Activated T-helper 1 cell treated with anti-CD3 and anti-CD28 coated beads, Interleukin-12 subunit alpha, Interleukin-12 subunit beta, Interleukin-2, Interleukin-4 antibody, amounts not matched to agents 30 ng/mL and 10 ng/mL and 1 ng/mL, durations not matched to agents 14 hours and 24 hours and 36 hours (primary cell): ENCODE data around the gene MAN1B1. TPM values are rescaled to one million over a fixed set of nuclear protein-coding genes. Genes with fewer than 3 reads are reported as not detected.
"Not testable (repeated sequence)": the region's sequence is repeated elsewhere in the genome, so short reads cannot be mapped to it uniquely, and the experiment has no call there.

Source experiments
- DNase-seq: peaks from one replicate; pipeline ENCODE4 v3.0.0; 2021; ENCODE audit warnings: low spot score
- H3K27ac Mint-ChIP-seq: one replicate; pipeline ENCODE4 v1.8.0; 2021; ENCODE audit warnings: mild to moderate bottlenecking, mixed read lengths
- H3K27me3 Mint-ChIP-seq: one replicate; pipeline ENCODE4 v1.8.0; 2022; ENCODE audit warnings: mild to moderate bottlenecking, moderate library complexity, mixed read lengths; ENCODE audit not compliant: insufficient read depth
- H3K36me3 Mint-ChIP-seq: one replicate; pipeline ENCODE4 v1.8.0; 2021; ENCODE audit warnings: low read depth, mixed read lengths
- H3K4me1 Mint-ChIP-seq: one replicate; pipeline ENCODE4 v1.8.0; 2021; ENCODE audit warnings: low read depth, mixed read lengths
- H3K4me3 Mint-ChIP-seq: one replicate; pipeline ENCODE4 v1.8.0; 2021; ENCODE audit warnings: mild to moderate bottlenecking, moderate library complexity, mixed read lengths
- H3K9me3 Mint-ChIP-seq: one replicate; pipeline ENCODE4 v1.8.0; 2021; ENCODE audit warnings: mixed read lengths
- intact Hi-C: fragments of 100-400 bp; cut with micrococcal nuclease; formaldehyde crosslinking; loops from one replicate; pipeline ENCODE4 v1.15.1; 2024
- total RNA-seq: library from RNA; stranded (reverse); gene quantifications from 2 replicates; pipeline ENCODE4 v1.2.3, GENCODE V29; 2022

The MAN1B1 gene
- total RNA-seq, 1 donor from 2014 or later, result 53.6 TPM

DNA sequence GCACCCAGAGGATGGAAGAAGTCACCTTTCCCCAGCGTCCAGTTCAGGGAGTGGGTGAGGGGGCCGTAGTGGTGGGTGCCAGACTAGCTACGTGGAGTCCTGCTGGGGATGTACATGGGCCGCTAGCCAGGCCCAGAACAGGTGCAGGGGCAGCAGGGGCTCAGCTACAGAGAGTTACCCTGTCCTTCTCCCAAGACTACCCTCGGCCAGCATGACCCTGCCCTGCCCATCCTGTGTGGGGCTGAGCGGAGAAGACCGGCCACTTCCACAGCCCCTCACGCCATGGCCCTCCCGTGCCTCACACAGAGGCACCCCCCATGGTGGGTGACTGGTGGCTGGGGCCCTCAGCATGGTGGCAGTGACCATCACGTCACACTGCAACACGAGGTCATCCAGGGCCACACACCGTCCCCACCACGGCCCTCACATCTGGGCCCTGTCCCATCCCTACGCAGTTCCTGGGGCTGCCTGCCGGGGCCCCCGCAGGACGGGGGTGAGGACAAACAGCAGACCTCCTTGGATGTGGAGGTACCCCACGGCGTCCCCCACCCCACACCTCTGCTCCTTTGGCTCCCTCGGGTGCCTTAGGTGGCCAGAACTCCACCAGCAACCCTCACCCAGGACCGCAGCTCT, 28.7 kb downstream of the MAN1B1 start:
- Mint-ChIP-seq H3K27ac (no peak overlapping the region), H3K36me3 (peaks cover 9% of the 10 kb centered on the region), H3K9me3 (no peaks in the 10 kb centered on the region), H3K4me1 (peaks cover 11% of the 10 kb centered on the region), H3K27me3 (no peaks in the 10 kb centered on the region), H3K4me3 (peak overlapping the region; percentile 62)
- intact Hi-C loops, result loop anchor here (2.0 kb wide), 1 partner anchor 13 kb away; no protein-coding TSS in a partner anchor
- no peak for DNase-seq

DNA sequence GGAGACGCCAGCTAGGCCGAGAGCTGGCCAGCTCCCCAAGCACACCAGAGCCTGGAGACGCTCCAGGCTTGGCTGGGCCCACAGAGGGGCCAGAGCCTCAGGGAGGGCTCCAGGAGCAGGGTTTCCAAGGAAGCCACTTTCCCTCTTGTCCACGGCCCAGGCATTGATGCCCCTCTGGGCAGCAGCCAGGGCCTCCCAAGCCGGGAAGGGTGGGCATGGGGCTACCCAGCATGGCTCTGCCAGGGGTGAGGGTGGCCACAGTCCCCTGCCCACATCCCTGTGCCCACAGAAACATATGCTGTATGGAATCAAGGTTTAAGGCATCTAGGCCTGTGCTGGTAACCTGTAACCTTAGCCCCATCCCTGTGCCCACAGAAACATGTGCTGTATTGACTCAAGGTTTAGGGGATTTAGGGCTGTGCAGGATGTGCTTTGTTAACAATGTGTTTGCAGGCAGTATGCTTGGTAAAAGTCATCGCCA, 29.3 kb downstream of the MAN1B1 start:
- Mint-ChIP-seq H3K9me3 (no peaks in the 10 kb centered on the region), H3K4me1 (peaks cover 11% of the 10 kb centered on the region), H3K36me3 (peaks cover 6% of the 10 kb centered on the region), H3K27ac (no peak overlapping the region), H3K27me3 (no peaks in the 10 kb centered on the region), H3K4me3 (peak overlapping the region; percentile 62)
- intact Hi-C loops, result no loop called here
- no peak for DNase-seq

DNA sequence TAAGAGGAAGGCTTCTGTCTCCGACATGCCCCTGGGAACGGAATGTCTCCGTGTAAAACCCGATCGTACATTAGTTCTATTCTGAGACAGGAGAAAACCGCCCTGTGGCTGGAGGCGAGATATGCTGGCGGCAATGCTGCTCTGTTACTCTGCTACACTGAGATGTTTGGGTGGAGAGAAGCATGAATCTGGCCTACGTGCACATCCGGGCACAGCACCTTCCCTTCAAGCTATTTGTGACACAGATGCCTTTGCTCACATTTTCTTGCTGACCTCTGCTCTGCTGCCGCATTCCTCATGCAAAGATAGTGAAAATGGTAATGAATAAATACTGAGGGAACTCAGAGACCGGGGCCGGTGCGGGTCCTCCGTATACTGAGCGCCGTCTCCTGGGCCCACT, 29.9 kb downstream of the MAN1B1 start:
- Mint-ChIP-seq H3K27ac (no peak overlapping the region), H3K4me1 (peaks cover 11% of the 10 kb centered on the region), H3K4me3 (peak overlapping the region; percentile 56), H3K27me3 (no peaks in the 10 kb centered on the region), H3K36me3 (peaks cover 6% of the 10 kb centered on the region), H3K9me3 (no peaks in the 10 kb centered on the region)
- no peak for DNase-seq
- intact Hi-C loops, result no loop called here

DNA sequence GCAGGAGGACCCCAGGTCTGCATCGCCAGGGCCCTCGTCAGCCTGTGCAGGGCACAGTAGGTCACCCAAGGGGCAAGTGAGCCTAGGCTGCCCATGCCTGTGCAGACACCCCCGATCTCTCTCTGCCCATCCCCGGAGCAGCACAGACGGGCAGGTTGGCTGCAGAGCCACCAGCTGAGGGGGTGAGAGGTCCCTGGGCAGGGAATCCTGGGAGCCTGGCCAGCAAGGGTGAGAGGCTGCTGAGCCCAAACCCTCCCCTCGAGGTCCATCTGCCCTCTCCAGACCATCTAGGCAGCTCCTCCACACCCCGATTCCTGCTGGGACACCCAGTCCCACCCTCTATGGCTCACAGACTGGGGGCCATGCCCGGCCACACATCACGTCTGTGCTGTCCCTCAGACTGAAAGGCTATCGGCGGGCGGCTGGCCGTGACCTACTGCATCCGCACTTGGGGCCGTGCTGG, 30.5 kb downstream of the MAN1B1 start:
- H3K4me3 Mint-ChIP-seq, result peak overlapping the region; percentile 56
- no peak overlapping the region for H3K27ac Mint-ChIP-seq
- H3K9me3 Mint-ChIP-seq, result no peaks in the 10 kb centered on the region
- H3K36me3 Mint-ChIP-seq, result peaks cover 6% of the 10 kb centered on the region
- peaks cover 11% of the 10 kb centered on the region for H3K4me1 Mint-ChIP-seq
- no peak for DNase-seq
- no peaks in the 10 kb centered on the region for H3K27me3 Mint-ChIP-seq
- intact Hi-C loops, result no loop called here

DNA sequence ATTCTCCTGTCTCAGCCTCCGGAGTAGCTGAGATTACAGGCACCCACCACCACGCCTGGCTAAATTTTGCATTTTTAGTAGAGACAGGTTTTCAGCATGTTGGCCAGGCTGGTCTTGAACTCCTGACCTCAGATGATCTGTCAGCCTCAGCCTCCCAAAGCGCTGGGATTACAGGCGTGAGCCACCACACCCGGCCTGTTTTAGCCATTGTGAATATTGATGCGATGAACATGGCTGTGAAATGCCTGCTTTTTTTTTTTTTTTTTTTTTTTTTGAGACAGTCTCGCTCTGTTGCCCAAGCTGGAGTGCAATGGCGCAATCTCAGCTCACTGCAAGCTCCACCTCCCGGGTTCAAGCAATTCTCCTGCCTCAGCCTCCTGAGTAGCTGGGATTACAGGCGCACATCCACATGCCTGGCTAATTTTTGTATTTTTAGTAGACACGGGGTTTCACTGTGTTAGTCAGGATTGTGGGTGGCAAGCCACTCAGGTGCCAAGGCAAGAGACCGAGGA, 31.4 kb downstream of the MAN1B1 start:
- H3K4me3 Mint-ChIP-seq, H3K36me3 Mint-ChIP-seq, H3K9me3 Mint-ChIP-seq, H3K27me3 Mint-ChIP-seq, DNase-seq, H3K27ac Mint-ChIP-seq: not testable (repeated sequence)
- intact Hi-C loops, result loop anchor here (1.0 kb wide), 5 partner anchors 23 to 118 kb away; partner anchors contain the start of genes ANAPC2, RNF224 and SSNA1
- H3K4me1 Mint-ChIP-seq, result peaks cover 11% of the 10 kb centered on the region

DNA sequence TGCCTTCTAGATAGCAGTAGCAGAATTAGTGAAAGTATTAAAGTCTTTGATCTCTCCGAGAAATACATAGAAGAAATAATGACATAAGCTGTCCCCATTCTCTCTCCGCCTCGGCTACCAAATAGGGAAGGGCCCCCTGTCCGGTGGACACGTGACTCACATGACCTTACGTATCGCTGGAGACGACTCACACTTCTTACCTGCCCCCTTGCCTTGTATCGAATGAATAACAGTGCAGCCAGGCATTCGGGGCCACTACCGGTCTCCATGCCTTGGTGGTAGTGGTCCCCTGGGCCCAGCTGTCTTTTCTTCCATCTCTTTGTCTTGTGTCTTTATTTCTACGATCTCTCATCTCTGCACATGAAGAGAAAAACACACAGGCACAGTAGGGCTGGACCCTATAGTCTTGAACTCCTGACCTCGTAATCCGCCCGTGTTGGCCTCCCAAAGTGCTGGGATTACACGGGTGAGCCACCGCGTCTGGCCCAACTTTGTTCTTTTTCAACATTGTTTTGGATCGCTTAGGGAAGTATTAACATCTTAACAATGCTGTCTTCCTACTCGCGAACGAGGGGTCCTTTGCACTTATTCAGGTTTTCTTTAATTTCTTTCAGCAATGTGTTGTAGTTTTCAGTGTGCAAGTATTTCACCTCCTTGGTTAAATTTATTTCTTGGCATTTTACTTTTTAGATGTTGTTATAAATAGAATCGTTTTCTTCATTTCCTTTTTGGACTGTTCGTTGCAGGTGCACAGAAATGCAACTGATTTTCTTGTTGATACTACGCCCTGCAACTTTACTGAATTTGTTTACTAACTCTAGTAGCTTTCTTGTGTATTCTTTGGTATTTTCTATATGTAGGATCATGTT, 35.4 kb downstream of the MAN1B1 start:
- H3K9me3 Mint-ChIP-seq, DNase-seq, H3K27ac Mint-ChIP-seq, H3K4me3 Mint-ChIP-seq, H3K36me3 Mint-ChIP-seq, intact Hi-C loops, H3K27me3 Mint-ChIP-seq: not testable (repeated sequence)
- peaks cover 17% of the 10 kb centered on the region for H3K4me1 Mint-ChIP-seq

DNA sequence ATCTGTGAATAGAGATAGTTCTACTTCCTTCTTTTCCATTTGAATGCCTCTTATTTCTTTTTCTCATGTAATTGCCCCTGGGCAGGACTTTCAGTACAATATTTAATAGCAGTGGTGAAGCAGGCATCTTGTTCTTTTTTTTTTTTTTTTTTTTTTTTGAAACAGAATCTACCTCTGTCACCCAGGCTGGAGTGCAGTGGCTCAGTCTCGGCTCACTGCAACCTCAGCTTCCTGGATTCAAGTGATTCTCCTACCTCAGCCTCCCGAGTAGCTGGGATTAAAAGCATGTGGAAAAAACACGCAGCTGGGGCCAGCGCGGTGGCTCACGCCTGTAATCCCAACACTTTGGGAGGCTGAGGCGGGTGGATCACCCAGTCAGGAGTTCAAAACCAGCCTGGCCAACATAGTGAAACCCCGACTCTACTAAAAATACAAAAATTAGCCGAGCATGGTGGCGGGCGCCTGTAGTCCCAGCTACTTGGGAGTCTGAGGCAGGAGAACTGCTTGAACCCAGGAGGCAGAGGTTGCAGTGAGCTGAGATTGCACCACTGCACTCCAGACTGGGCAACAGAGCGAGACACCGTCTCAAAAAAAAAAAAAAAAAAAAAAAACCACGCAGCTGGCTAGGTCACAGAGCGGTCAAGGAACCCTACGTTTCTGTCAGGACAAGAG, 36.1 kb downstream of the MAN1B1 start:
- H3K4me1 Mint-ChIP-seq, result peaks cover 25% of the 10 kb centered on the region
- DNase-seq, H3K27ac Mint-ChIP-seq, H3K4me3 Mint-ChIP-seq, H3K36me3 Mint-ChIP-seq, intact Hi-C loops, H3K9me3 Mint-ChIP-seq, H3K27me3 Mint-ChIP-seq: not testable (repeated sequence)

DNA sequence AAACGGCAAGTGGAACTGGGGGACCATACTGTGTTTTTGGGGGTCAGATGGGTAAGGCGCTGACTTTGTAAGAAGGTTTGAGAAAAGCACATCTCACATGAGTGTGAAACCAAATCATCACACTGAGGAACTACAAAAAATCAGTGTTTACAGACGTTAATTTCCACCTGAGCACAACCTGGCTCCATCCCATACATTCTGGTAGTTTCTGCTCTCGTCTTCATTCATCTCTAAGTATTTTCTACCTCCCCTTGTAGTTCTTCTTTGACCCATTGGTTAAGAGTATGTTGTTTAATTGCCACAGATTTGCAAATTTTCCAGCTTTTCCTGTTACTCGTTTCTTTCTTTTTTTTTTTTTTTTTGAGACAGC, 36.7 kb downstream of the MAN1B1 start:
- DNase-seq, result no peak
- Mint-ChIP-seq H3K36me3 (peaks cover 8% of the 10 kb centered on the region), H3K4me1 (peaks cover 30% of the 10 kb centered on the region), H3K27ac (no peak overlapping the region), H3K4me3 (no peak overlapping the region), H3K9me3 (no peaks in the 10 kb centered on the region), H3K27me3 (no peaks in the 10 kb centered on the region)
- intact Hi-C loops, result no loop called here

DNA sequence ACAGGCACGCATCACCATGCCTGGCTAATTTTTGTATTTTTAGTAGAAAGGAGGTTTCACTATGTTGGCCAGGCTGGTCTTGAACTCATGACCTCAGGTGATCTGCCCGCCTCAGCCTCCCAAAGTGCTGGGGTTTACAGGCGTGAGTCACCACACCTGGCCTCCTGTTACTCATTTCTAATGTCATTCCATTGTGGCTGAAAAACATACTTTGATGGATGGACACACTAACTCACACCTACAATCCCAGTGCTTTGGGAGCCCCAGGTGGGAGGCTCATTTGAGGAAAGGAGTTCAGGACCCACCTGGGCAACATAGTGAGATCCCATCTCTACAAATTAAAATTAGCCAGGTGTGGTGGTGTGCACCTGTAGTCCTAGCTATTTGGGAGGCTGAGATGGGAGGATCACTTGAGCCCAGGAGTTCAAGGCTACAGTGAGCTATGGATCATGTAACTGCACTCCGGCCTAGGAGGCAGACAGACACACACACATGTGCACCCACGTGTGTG, 37.2 kb downstream of the MAN1B1 start:
- H3K36me3 Mint-ChIP-seq, result peaks cover 10% of the 10 kb centered on the region
- H3K9me3 Mint-ChIP-seq, DNase-seq, H3K4me3 Mint-ChIP-seq, H3K27ac Mint-ChIP-seq, intact Hi-C loops, H3K27me3 Mint-ChIP-seq: not testable (repeated sequence)
- peaks cover 30% of the 10 kb centered on the region for H3K4me1 Mint-ChIP-seq

DNA sequence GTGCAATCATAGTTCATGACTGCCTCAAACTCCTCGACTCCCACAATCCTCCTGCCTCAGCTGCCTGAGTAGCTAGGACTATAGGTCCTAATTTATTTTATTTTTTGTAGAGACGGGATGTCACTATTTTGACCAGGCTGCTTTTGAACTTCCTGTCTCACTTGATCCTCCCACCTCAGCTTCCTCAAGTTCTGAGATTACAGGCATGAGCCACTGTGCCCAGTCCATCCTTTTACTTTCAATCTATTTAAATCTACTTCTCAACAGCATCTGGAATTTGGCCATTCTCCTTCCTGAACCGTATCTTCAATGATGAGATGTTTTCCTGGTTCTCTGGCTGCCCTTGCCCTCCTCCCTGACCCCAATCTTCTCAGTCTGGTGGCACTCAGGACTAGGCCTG, 40.0 kb downstream of the MAN1B1 start:
- intact Hi-C loops, result loop anchor here (5.0 kb wide), 2 partner anchors 36 to 79 kb away; partner anchors contain the start of gene NPDC1
- Mint-ChIP-seq H3K27me3 (no peaks in the 10 kb centered on the region), H3K27ac (peak overlapping the region; percentile 88), H3K4me1 (peaks cover 24% of the 10 kb centered on the region), H3K36me3 (peaks cover 10% of the 10 kb centered on the region), H3K9me3 (no peaks in the 10 kb centered on the region), H3K4me3 (peak overlapping the region; percentile 90)
- DNase-seq, result no peak

DNA sequence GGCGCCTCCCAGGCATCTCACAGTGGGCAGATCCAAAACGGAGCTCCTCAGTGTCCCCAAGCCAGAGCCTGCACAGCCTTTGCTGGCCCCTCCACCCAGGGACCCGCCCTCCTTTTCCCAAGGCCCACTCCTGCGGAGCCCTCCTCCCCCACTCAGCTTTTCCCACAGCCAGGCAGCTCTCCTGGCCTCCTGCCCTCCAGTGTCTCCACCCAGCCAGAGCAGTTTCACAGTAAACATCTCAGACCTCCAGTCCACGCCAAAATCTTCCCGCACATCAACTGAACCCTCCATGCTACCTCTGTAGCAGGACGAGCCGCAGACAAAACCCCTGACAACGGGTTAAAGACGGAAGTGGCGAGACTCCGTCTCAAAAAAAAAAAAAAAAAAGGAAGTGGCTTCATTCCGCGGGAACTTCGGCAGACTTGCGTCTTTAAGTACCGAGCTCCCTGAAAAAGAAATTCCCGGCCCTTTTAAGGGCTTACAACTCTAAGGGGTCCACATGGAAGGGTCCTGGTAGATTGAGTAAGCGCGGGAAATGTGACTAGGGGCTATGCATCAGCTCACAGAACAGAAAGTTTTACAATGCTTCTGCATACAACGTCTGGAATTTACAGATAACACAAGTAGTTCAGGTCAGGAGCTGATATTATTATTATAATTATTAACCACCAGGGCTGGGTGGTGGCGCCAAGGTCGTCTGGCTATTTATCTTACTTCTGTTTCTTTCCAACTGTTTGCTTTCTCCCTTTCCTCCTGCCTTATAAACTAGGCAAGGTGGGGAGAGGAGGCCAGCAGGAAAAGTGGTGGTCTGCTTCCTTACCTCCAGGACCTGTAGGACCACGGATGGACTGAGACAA, 40.7 kb downstream of the MAN1B1 start:
- Mint-ChIP-seq H3K27me3 (no peaks in the 10 kb centered on the region), H3K4me1 (peaks cover 24% of the 10 kb centered on the region), H3K27ac (peak overlapping the region; percentile 92), H3K36me3 (peaks cover 10% of the 10 kb centered on the region), H3K9me3 (no peaks in the 10 kb centered on the region), H3K4me3 (peak overlapping the region; percentile 90)
- peak; percentile 42 for DNase-seq
- intact Hi-C loops, result loop anchor here (2.0 to 5.0 kb wide), 4 partner anchors 13 to 80 kb away; partner anchors contain the start of genes DPP7, MAN1B1 and NPDC1
